Right lobe of liver (tissue), 4 donors: ENCODE results near the gene DET1.
"Not testable (repeated sequence)": the region's sequence is repeated elsewhere in the genome, so short reads cannot be mapped to it uniquely, and the experiment has no call there.

Experiments used
- POLR2A ChIP-seq: fragments of 450-650 bp; IDR thresholded peaks from one replicate; pipeline ENCODE4 v1.6.1; 2017; ENCODE audit warnings: antibody characterized with exemption, mild to moderate bottlenecking
- TF ChIP-seq, protein P1 (sequence below), 4 donors: fragments of 200-600 bp in 3 of 4; fragments of 450-650 bp in 1 of 4; IDR thresholded peaks; one replicate each; pipeline versions ENCODE4 v1.5.1 to v1.8.0; 2016 to 2022; ENCODE audit warnings: antibody characterized with exemption in 4 of 4, mild to moderate bottlenecking in 2 of 4
- donor health status: DM: no; HTN: no; CAD: no.
- donor health status: DM: no; HTN: no; CAD: no.
- donor health status: DM: no; HTN: yes; CAD: no.

DNA sequence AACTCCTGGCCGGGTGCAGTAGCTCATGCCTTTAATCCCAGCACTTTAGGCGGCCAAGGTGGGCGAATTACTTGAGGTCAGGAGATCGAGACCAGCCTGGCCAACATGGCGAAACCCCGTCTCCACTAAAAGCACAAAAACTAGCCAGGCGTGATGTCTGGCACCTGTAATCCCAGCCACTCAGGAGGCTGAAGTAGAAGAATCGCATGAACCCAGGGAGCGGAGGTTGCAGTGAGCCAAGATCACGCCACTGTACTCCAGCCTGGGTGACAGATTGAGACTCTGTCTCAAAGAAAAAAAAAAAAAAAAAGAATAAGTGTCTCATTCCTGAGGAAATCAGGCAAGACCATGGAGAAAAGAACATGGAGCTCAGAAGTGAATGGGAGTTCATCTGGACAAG is 77.8 kb downstream of the DET1 start:
- TF ChIP-seq, protein P1, sequence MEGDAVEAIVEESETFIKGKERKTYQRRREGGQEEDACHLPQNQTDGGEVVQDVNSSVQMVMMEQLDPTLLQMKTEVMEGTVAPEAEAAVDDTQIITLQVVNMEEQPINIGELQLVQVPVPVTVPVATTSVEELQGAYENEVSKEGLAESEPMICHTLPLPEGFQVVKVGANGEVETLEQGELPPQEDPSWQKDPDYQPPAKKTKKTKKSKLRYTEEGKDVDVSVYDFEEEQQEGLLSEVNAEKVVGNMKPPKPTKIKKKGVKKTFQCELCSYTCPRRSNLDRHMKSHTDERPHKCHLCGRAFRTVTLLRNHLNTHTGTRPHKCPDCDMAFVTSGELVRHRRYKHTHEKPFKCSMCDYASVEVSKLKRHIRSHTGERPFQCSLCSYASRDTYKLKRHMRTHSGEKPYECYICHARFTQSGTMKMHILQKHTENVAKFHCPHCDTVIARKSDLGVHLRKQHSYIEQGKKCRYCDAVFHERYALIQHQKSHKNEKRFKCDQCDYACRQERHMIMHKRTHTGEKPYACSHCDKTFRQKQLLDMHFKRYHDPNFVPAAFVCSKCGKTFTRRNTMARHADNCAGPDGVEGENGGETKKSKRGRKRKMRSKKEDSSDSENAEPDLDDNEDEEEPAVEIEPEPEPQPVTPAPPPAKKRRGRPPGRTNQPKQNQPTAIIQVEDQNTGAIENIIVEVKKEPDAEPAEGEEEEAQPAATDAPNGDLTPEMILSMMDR (IDR thresholded peaks at IDR 0.05): not testable (repeated sequence)
- TF ChIP-seq POLR2A: not testable (repeated sequence)
